HG03039 (cell line): Measurements from ENCODE around the gene CD276.
"Not testable (repeated sequence)": the region's sequence is repeated elsewhere in the genome, so short reads cannot be mapped to it uniquely, and the experiment has no call there.

ENCODE experiments used
- ATAC-seq: cut with Tn5 transposase; IDR thresholded peaks from one replicate; pipeline ENCODE4 v1.9.1; 2021; ENCODE audit warnings: mild to moderate bottlenecking, moderate library complexity; ENCODE audit not compliant: unreplicated experiment

CD276 gene

GRCh38 chr15:73709686-73710085, 25.5 kb downstream of the CD276 start:
- ATAC-seq, result no peak

- no peak for ATAC-seq
These were observed 26.1 kb downstream of the CD276 start for GRCh38 chr15:73710321-73710720.

GRCh38 chr15:73711526-73711925, 27.3 kb downstream of the CD276 start:
- no peak for ATAC-seq

GRCh38 chr15:73712107-73712506, 27.9 kb downstream of the CD276 start:
- no peak for ATAC-seq

GRCh38 chr15:73714695-73715301, 30.6 kb downstream of the CD276 start:
- no peak for ATAC-seq

GRCh38 chr15:73715417-73715816, 31.2 kb downstream of the CD276 start:
- no peak for ATAC-seq

GRCh38 chr15:73716417-73716816, 32.2 kb downstream of the CD276 start:
- no peak for ATAC-seq

GRCh38 chr15:73717206-73717605, 33.0 kb downstream of the CD276 start:
- ATAC-seq, result no peak

- ATAC-seq, result no peak
These were observed 33.6 kb downstream of the CD276 start for GRCh38 chr15:73717802-73718201.

GRCh38 chr15:73718694-73719093, 34.5 kb downstream of the CD276 start:
- no peak for ATAC-seq

GRCh38 chr15:73722425-73722824, 38.2 kb downstream of the CD276 start:
- no peak for ATAC-seq

- ATAC-seq, result no peak
These were observed 39.0 kb downstream of the CD276 start for GRCh38 chr15:73723191-73723590.

- no peak for ATAC-seq
These were observed 40.0 kb downstream of the CD276 start for GRCh38 chr15:73724212-73724611.

GRCh38 chr15:73727330-73727976, 43.3 kb downstream of the CD276 start:
- no peak for ATAC-seq

- not testable (repeated sequence) for ATAC-seq
These were observed 47.9 kb downstream of the CD276 start for GRCh38 chr15:73732051-73732450.

- no peak for ATAC-seq
These were observed 48.7 kb downstream of the CD276 start for GRCh38 chr15:73732930-73733329.

GRCh38 chr15:73737535-73737934, 53.4 kb downstream of the CD276 start:
- ATAC-seq, result no peak

- no peak for ATAC-seq
These were observed 56.2 kb downstream of the CD276 start for GRCh38 chr15:73740152-73741048.

- no peak for ATAC-seq
These were observed 57.2 kb downstream of the CD276 start for GRCh38 chr15:73741321-73741836.

- ATAC-seq, result no peak
These were observed 60.1 kb downstream of the CD276 start for GRCh38 chr15:73744293-73744692.

- ATAC-seq, result no peak
These were observed 60.9 kb downstream of the CD276 start for GRCh38 chr15:73745073-73745472.

- no peak for ATAC-seq
These were observed 62.1 kb downstream of the CD276 start for GRCh38 chr15:73746261-73746660.
